ENCODE data around the gene WDFY4.

WDFY4 gene

GRCh38 chr10:48653944-48654698, 30.6 kb upstream of the WDFY4 start:
- FAIRE-seq, result no peak

GRCh38 chr10:48655411-48656240, 29.0 kb upstream of the WDFY4 start:
- DNase-seq (ENCODE audit: extremely low spot score, insufficient read length, low read depth) (no peak), FAIRE-seq (no peak)

More at GRCh38 chr10:48653944-48654698, 30.6 kb upstream of the WDFY4 start:
- DNase-seq (ENCODE audit: extremely low spot score, insufficient read length, low read depth), result no peak

GRCh38 chr10:48656241-48656913, 28.3 kb upstream of the WDFY4 start:
- peak; percentile 93 for FAIRE-seq
- DNase-seq (ENCODE audit: extremely low spot score, insufficient read length, low read depth), result peak; percentile 85

GRCh38 chr10:48656914-48657305, 27.8 kb upstream of the WDFY4 start:
- DNase-seq (ENCODE audit: extremely low spot score, insufficient read length, low read depth) (no peak), FAIRE-seq (no peak)

GRCh38 chr10:48657416-48657815, 27.3 kb upstream of the WDFY4 start:
- DNase-seq (ENCODE audit: extremely low spot score, insufficient read length, low read depth), result no peak

GRCh38 chr10:48658243-48658974, 26.3 kb upstream of the WDFY4 start:
- FAIRE-seq (peak; percentile 93), DNase-seq (ENCODE audit: extremely low spot score, insufficient read length, low read depth) (no peak)

More at GRCh38 chr10:48657416-48657815, 27.3 kb upstream of the WDFY4 start:
- FAIRE-seq, result no peak

GRCh38 chr10:48658975-48659269, 25.8 kb upstream of the WDFY4 start:
- FAIRE-seq (no peak), DNase-seq (ENCODE audit: extremely low spot score, insufficient read length, low read depth) (no peak)

- DNase-seq (ENCODE audit: extremely low spot score, insufficient read length, low read depth) (no peak), FAIRE-seq (peak; percentile 33)
Observed at GRCh38 chr10:48659790-48660189, 24.9 kb upstream of the WDFY4 start.

- FAIRE-seq, result no peak
- no peak for DNase-seq (ENCODE audit: extremely low spot score, insufficient read length, low read depth)
Observed at GRCh38 chr10:48661441-48661840, 23.2 kb upstream of the WDFY4 start.

- peak; percentile 98 for FAIRE-seq
- no peak for DNase-seq (ENCODE audit: extremely low spot score, insufficient read length, low read depth)
Observed at GRCh38 chr10:48667960-48668590, 16.6 kb upstream of the WDFY4 start.

GRCh38 chr10:48670978-48671913, 13.4 kb upstream of the WDFY4 start:
- no peak for DNase-seq (ENCODE audit: extremely low spot score, insufficient read length, low read depth)
- no peak for FAIRE-seq

GRCh38 chr10:48671914-48672595, 12.6 kb upstream of the WDFY4 start:
- FAIRE-seq (peak; percentile 100), DNase-seq (ENCODE audit: extremely low spot score, insufficient read length, low read depth) (no peak)

- FAIRE-seq, result no peak
- DNase-seq (ENCODE audit: extremely low spot score, insufficient read length, low read depth), result no peak
Observed at GRCh38 chr10:48672596-48673265, 11.9 kb upstream of the WDFY4 start.

- peak; percentile 41 for FAIRE-seq
- no peak for DNase-seq (ENCODE audit: extremely low spot score, insufficient read length, low read depth)
Observed at GRCh38 chr10:48677625-48678024, 7.0 kb upstream of the WDFY4 start.

GRCh38 chr10:48678041-48678440, 6.6 kb upstream of the WDFY4 start:
- FAIRE-seq, result peak; percentile 63

GRCh38 chr10:48681740-48682139, 2.9 kb upstream of the WDFY4 start:
- FAIRE-seq, result peak; percentile 84
- DNase-seq (ENCODE audit: extremely low spot score, insufficient read length, low read depth), result no peak

More at GRCh38 chr10:48678041-48678440, 6.6 kb upstream of the WDFY4 start:
- no peak for DNase-seq (ENCODE audit: extremely low spot score, insufficient read length, low read depth)

- DNase-seq (ENCODE audit: extremely low spot score, insufficient read length, low read depth), result no peak
- peak; percentile 26 for FAIRE-seq
Observed at GRCh38 chr10:48682265-48682664, 2.4 kb upstream of the WDFY4 start.

- no peak for DNase-seq (ENCODE audit: extremely low spot score, insufficient read length, low read depth)
- no peak for FAIRE-seq
Observed at GRCh38 chr10:48683424-48683823, 1.2 kb upstream of the WDFY4 start.

Data from GM18507 (cell line).